HepG2 (cell line): ENCODE results near the gene CRADD. TPM values are rescaled to one million over a fixed set of nuclear protein-coding genes. Genes with fewer than 3 reads are reported as not detected.

Experiments
- ATAC-seq: fragments of 200-7000 bp; cut with Tn5 transposase; 3 replicates; pipeline ENCODE4 v1.9.1; 2020; ENCODE audit warnings: mild to moderate bottlenecking, moderate library complexity
- BruUV-seq: library from RNA; stranded (reverse); fragments of 400-500 nt; replicated peaks from 2 replicates; lab custom pipeline; 2021; lab: Mats Ljungman, UMichigan
- CTCF ChIA-PET: fragments of 300-600 bp; formaldehyde crosslinking; extraction: SDS; loops from one replicate; lab custom pipeline; 2021; ENCODE audit warnings: low total read pairs, inconsistent platforms, low intra/inter-chr PET ratio; lab: Yijun Ruan, JAX
- POLR2A ChIA-PET: fragments of 350-600 bp; sonication (Branson Sonifier 250); formaldehyde crosslinking; loops from one replicate; lab custom pipeline; 2020; ENCODE audit warnings: antibody characterized with exemption, inconsistent platforms; lab: Yijun Ruan, JAX
- DNase-seq: peaks from one replicate; pipeline ENCODE4 v3.0.0-alpha.2; 2015; ENCODE audit warnings: low spot score
- FAIRE-seq: peaks from 3 replicates; lab custom pipeline; 2011; peaks lifted over from hg19 to GRCh38; lab: Jason Lieb, UNC
- H2AFZ ChIP-seq: one replicate; pipeline ENCODE4 v1.6.1; 2011; ENCODE audit warnings: low read length, inconsistent platforms
- H3K27ac ChIP-seq: fragments of 300-600 bp; 3 replicates; pipeline ENCODE4 v1.8.0; 2011; ENCODE audit warnings: mixed run types, mild to moderate bottlenecking, mixed read lengths, low read length, inconsistent platforms; ENCODE audit not compliant: insufficient read depth; ENCODE audit errors: extremely low read length
- H3K27me3 ChIP-seq, 2 experiments: fragments of 200-600 bp in 1 of 2; 2 replicates in 1 of 2; 3 replicates in 1 of 2; pipeline versions ENCODE4 v1.6.0 to v1.8.0; 2011; ENCODE audit warnings: low read length in 2 of 2, mild to moderate bottlenecking in 2 of 2, moderate library complexity in 2 of 2, inconsistent platforms in 1 of 2; ENCODE audit not compliant: insufficient read depth in 2 of 2, control insufficient read depth in 1 of 2
- H3K36me3 ChIP-seq, 2 experiments: fragments of 200-600 bp in 1 of 2; replicated peaks in 1 of 2; 2 replicates in 1 of 2; 3 replicates in 1 of 2; pipeline versions ENCODE4 v1.5.1 to v1.8.0; 2011; ENCODE audit warnings: low read length in 2 of 2, inconsistent platforms in 1 of 2; ENCODE audit not compliant: insufficient read depth in 2 of 2, control insufficient read depth in 1 of 2
- H3K4me1 ChIP-seq: 2 replicates; pipeline ENCODE4 v1.5.1; 2012; ENCODE audit warnings: low read length, inconsistent platforms; ENCODE audit not compliant: insufficient read depth
- H3K4me2 ChIP-seq: 2 replicates; pipeline ENCODE4 v1.6.0; 2011; ENCODE audit warnings: low read depth, low read length, inconsistent platforms
- H3K4me3 ChIP-seq, 3 experiments: fragments of 200-600 bp in 1 of 3; sonication (generic), shearing (Covaris generic) in 1 of 3; replicated peaks in 1 of 3; 2 replicates each; pipeline ENCODE4 v1.5.1; 2011 to 2016; ENCODE audit warnings: low read length in 3 of 3, inconsistent platforms in 2 of 3, low read depth in 2 of 3, mild to moderate bottlenecking in 2 of 3, control low read depth in 1 of 3, mixed read lengths in 1 of 3; ENCODE audit not compliant: insufficient read depth in 1 of 3
- H3K79me2 ChIP-seq: one replicate; pipeline ENCODE4 v1.6.1; 2011; ENCODE audit warnings: low read length, inconsistent platforms; ENCODE audit not compliant: insufficient read depth
- H3K9ac ChIP-seq: 2 replicates; pipeline ENCODE4 v1.6.0; 2011; ENCODE audit warnings: mild to moderate bottlenecking, low read depth, low read length, inconsistent platforms; ENCODE audit not compliant: insufficient read depth
- H3K9me3 ChIP-seq: 2 replicates; pipeline ENCODE4 v1.5.1; 2012; ENCODE audit warnings: mild to moderate bottlenecking, low read length
- H4K20me1 ChIP-seq: 2 replicates; pipeline ENCODE4 v1.6.0; 2011; ENCODE audit warnings: inconsistent platforms, mild to moderate bottlenecking, low read length, moderate library complexity; ENCODE audit not compliant: insufficient read depth
- HMG20A ChIP-seq: IDR thresholded peaks from 2 replicates; pipeline ENCODE4 v1.6.1; 2016; ENCODE audit warnings: borderline replicate concordance
- MAFF ChIP-seq: IDR thresholded peaks from 2 replicates; pipeline ENCODE4 v1.6.1; 2011; ENCODE audit warnings: low read depth, low read length, improper control_type of control experiment
- MAFK ChIP-seq, 2 experiments: IDR thresholded peaks in 1 of 2; conservative IDR thresholded peaks in 1 of 2; 2 replicates each; pipeline ENCODE4 v1.6.1; 2011; ENCODE audit warnings: improper control_type of control experiment in 2 of 2, low read length in 2 of 2
- NFE2L2 ChIP-seq: fragments of 150-350 bp; IDR thresholded peaks from 2 replicates; pipeline ENCODE4 v1.6.1; 2014; ENCODE audit warnings: low read length
- TGIF2 ChIP-seq: IDR thresholded peaks from 2 replicates; pipeline ENCODE4 v1.6.1; 2016; ENCODE audit warnings: control low read depth, missing compliant biosample characterization
- ZC3H4 ChIP-seq: sonication (generic); formaldehyde crosslinking; IDR thresholded peaks from 2 replicates; pipeline ENCODE4 v1.4.0; 2020; ENCODE audit warnings: missing genetic modification reagents, borderline replicate concordance
- ZNF143 ChIP-seq: sonication (generic); formaldehyde crosslinking; IDR thresholded peaks from 2 replicates; pipeline ENCODE4 v1.4.0; 2020; ENCODE audit warnings: missing genetic modification reagents
- ZNF451 ChIP-seq: sonication (generic); formaldehyde crosslinking; IDR thresholded peaks from 2 replicates; pipeline ENCODE4 v1.5.0; 2020; ENCODE audit warnings: mild to moderate bottlenecking, missing genetic modification reagents
- ZNF574 ChIP-seq: sonication (generic); formaldehyde crosslinking; IDR thresholded peaks from 2 replicates; pipeline ENCODE4 v1.4.0; 2020; ENCODE audit warnings: missing genetic modification reagents
- WGBS: methylation state at CpG from one replicate; pipeline ENCODE4 v1.1.6; 2017; ENCODE audit warnings: low lambda C conversion rate; 5-methylcytosine and 5-hydroxymethylcytosine counted together
- in situ Hi-C: cut with HindIII; loops from 2 replicates; pipeline ENCODE4 v1.10.0; 2017; ENCODE audit warnings: low pct_unique_long_range_greater_than_20kb; ENCODE audit not compliant: extremely low pct_ligation_motif_present
- intact Hi-C: fragments of 100-400 bp; cut with micrococcal nuclease; formaldehyde crosslinking; loops from one replicate; pipeline ENCODE4 v1.10.0; 2022; ENCODE audit not compliant: unreplicated experiment
- polyA plus RNA-seq, 8 experiments: library from polyadenylated mRNA; depleted of rRNA in 3 of 8; stranded (reverse) in 7 of 8; unstranded in 1 of 8; fragments of >200 nt; fragmentation: Illumina TruSeq in 4 of 8; extraction: Trizol in 4 of 8; gene quantifications; 2 replicates each; pipeline versions ENCODE4 v1.2.1 to v1.2.3, GENCODE V29; 2011 to 2016; ENCODE audit warnings: low read depth in 4 of 8, missing spikeins in 1 of 8, mixed read lengths in 1 of 8; ENCODE audit not compliant: insufficient read depth in 1 of 8
- total RNA-seq, 5 experiments: library from RNA; depleted of rRNA; stranded (reverse); fragments of >200 nt; fragmentation: Illumina TruSeq; extraction: Trizol; gene quantifications; 2 replicates each; pipeline ENCODE4 v1.2.3, GENCODE V29; 2016; ENCODE audit warnings: low read depth in 1 of 5

Gene CRADD
- total and polyA plus RNA-seq, 2 of the 13 experiments (the other 11 are each of a cell fraction or from before 2014, with no cell fraction given), result 12.4 to 18.8 TPM

GRCh38 chr12:93673084-93673483 is 4.1 kb upstream of the CRADD start (continued):
- no peak for TF ChIP-seq ZNF143

GRCh38 chr12:93674386-93674785 is 2.8 kb upstream of the CRADD start:
- peaks cover 38% of the 10 kb centered on the region for H3K4me1 ChIP-seq
- no peak overlapping the region for H3K4me2 ChIP-seq
- H4K20me1 ChIP-seq, result no peaks in the 10 kb centered on the region
- H3K27ac ChIP-seq, result no peak overlapping the region
- H2AFZ ChIP-seq, result no peak overlapping the region
- POLR2A ChIA-PET, result no interaction called here
- CTCF ChIA-PET, result no interaction called here
- no peak overlapping the region for H3K9ac ChIP-seq
- TF ChIP-seq HMG20A (CRISPR knock-in tag) (no peak), NFE2L2 (peak; percentile 52; the same call in 1 of the 2 replicates), ZNF451 (no peak), ZC3H4 (CRISPR knock-in tag) (no peak), TGIF2 (CRISPR knock-in tag) (no peak), MAFK (conservative IDR thresholded peaks at IDR 0.05 in 1 of 2, IDR thresholded peaks at IDR 0.05 in 1 of 2; ENCODE audit: low read length in 2 of 2) (peak; percentile 97 to 99), MAFF (peak; percentile 99), ZNF574 (CRISPR knock-in tag) (no peak)
- in situ Hi-C loops, result no loop called here
- ATAC-seq (no peak), FAIRE-seq (no peak), DNase-seq (no peak)
- intact Hi-C loops, result no loop called here
- peaks cover 6% of the 10 kb centered on the region; the same call in 1 of the 2 replicates for H3K9me3 ChIP-seq
- H3K4me3 ChIP-seq, result no peak overlapping the region
- no peaks in the 10 kb centered on the region; a peak in 1 of 5 replicates for H3K27me3 ChIP-seq
- no peaks in the 10 kb centered on the region for H3K36me3 ChIP-seq
- no peaks in the 10 kb centered on the region for H3K79me2 ChIP-seq
- 76% methylated on average over 6 of the region's 6 CpGs for WGBS
- no TSS peak for BruUV-seq
